Upper lobe of left lung (tissue), 6 donors: ENCODE results near the gene PFKP. TPM values are rescaled to one million over a fixed set of nuclear protein-coding genes. Genes with fewer than 3 reads are reported as not detected.

Source experiments
- ATAC-seq, 2 donors: fragments of 200-7000 bp; cut with Tn5 transposase; one replicate each; pipeline ENCODE4 v1.9.1; 2022; ENCODE audit warnings: mild to moderate bottlenecking in 2 of 2, moderate library complexity in 2 of 2; ENCODE audit not compliant: low FRiP score in 2 of 2
- DNase-seq, 2 donors: peaks; one replicate each; pipeline ENCODE4 v3.0.0-alpha.2; 2019 to 2020
- H3K27ac ChIP-seq, 4 donors: fragments of 200-600 bp; sonication (generic); one replicate each; pipeline ENCODE4 v1.5.1; 2016 to 2019
- H3K27me3 ChIP-seq, 4 donors: fragments of 200-600 bp; sonication (generic); one replicate each; pipeline ENCODE4 v1.5.1; 2017 to 2019
- H3K36me3 ChIP-seq, 4 donors: fragments of 200-600 bp; sonication (generic); one replicate each; pipeline ENCODE4 v1.5.1; 2016 to 2019
- H3K4me1 ChIP-seq, 4 donors: fragments of 200-600 bp; sonication (generic); one replicate each; pipeline ENCODE4 v1.5.1; 2018 to 2019
- H3K4me3 ChIP-seq, 4 donors: fragments of 200-600 bp; sonication (generic); one replicate each; pipeline ENCODE4 v1.5.1; 2017 to 2019; ENCODE audit warnings: mild to moderate bottlenecking in 2 of 4, moderate library complexity in 1 of 4
- H3K9me3 ChIP-seq, 4 donors: fragments of 200-600 bp; sonication (generic); one replicate each; pipeline ENCODE4 v1.5.1; 2018 to 2019
- EP300 ChIP-seq, 4 donors: sonication (generic); formaldehyde crosslinking; IDR thresholded peaks; one replicate each; pipeline ENCODE4 v1.5.1; 2017; ENCODE audit warnings: antibody characterized with exemption in 4 of 4, control low read depth in 2 of 4
- POLR2A ChIP-seq, 4 donors: fragments of 450-650 bp; IDR thresholded peaks; one replicate each; pipeline ENCODE4 v1.5.1; 2016 to 2017; ENCODE audit warnings: antibody characterized with exemption in 4 of 4, mild to moderate bottlenecking in 2 of 4
- POLR2AphosphoS5 ChIP-seq, 2 donors: sonication (generic); formaldehyde crosslinking; IDR thresholded peaks; one replicate each; pipeline ENCODE4 v1.5.1; 2017; ENCODE audit warnings: antibody characterized with exemption in 2 of 2
- WGBS, 2 donors: methylation state at CpG; one replicate each; pipeline ENCODE4 v1.1.5; 2017 to 2018; 5-methylcytosine and 5-hydroxymethylcytosine counted together
- total RNA-seq, 6 donors: library from RNA; depleted of rRNA in 4 of 6; stranded (reverse); fragments of >200 nt in 4 of 6; gene quantifications; one replicate each; pipeline versions ENCODE4 v1.1.0 to v1.2.1, GENCODE V29; 2016 to 2021
- TF ChIP-seq, protein P1 (sequence below), 6 experiments: fragments of 450-650 bp in 4 of 6; fragments of 200-600 bp in 2 of 6; sonication (generic) in 2 of 6; IDR thresholded peaks; one replicate each; pipeline ENCODE4 v1.5.1; 2016 to 2019; ENCODE audit warnings: antibody characterized with exemption in 6 of 6
- donor health status: DM: no; HTN: no; CAD: no; lungs with moderate emphysema.
- donor health status: DM: no; HTN: yes; CAD: no; lungs with severe emphysema.

PFKP gene
- total RNA-seq, 6 donors from 2014 or later: 18.9 to 42.1 (median 30.8) TPM

DNA sequence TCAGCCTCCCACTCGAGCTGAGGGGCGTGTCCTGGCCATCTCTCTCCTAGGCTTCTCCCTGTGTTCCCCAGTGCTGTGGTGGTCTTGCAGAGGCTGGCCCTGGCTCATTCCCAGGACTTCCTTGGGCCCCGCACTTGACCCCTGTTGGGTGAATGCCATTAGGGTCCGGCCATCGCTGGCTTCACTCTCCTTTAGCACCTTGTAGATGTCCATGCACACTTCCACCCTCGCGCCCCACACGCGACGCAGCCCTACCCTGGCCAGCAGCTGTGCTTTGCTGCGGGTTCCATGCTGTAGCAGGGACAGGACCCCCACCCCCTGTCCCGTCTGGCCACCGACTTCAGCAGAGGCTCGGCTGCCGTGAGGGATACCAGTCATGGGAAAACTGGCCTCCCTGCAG is 58.9 kb downstream of the PFKP start:
- H3K4me1 ChIP-seq: peaks cover 0 to 15% (median 0%) of the 10 kb centered on the region in 4 donors
- H3K27ac ChIP-seq: no peak overlapping the region
- H3K4me3 ChIP-seq: no peak overlapping the region
- no peaks in the 10 kb centered on the region for H3K27me3 ChIP-seq
- 82 to 84% methylated on average over 13 to 15 of the region's 15 CpGs for WGBS, 2 donors
- peaks cover 0 to 5% (median 0%) of the 10 kb centered on the region in 4 donors for H3K9me3 ChIP-seq
- peaks cover 0 to 11% (median 3%) of the 10 kb centered on the region in 4 donors for H3K36me3 ChIP-seq
- no peak for DNase-seq
- ATAC-seq: no peak
- no peak for TF ChIP-seq POLR2AphosphoS5 (IDR thresholded peaks at IDR 0.05)

DNA sequence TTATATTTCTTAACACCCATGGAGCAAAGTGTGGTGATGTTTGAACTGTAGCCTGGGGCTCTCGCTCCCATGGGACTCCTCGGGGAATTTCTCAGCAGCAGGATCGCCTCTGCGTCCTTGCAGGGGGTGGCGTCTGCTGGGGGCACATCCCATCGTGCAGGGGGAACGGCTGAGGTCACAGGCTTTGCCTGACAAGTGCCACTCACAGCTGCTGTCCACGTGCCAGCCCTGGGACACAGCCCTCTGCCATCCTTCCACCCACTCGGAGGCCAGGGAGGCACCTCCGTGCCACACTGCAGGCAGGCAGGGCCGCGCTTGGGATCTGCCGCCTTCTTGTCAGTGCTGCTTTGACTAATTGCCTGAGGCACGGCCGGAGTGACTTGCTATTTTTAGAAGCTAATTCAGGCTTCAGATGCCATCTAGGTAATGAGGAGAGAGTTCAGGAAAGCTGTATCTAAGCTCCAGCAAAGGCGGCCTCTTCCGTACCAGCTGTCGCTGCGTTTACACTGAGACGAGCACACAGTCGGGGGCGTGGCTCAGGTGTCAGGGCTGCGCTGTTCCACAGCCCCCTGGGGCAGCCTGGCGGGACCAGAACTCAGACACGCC is 59.5 kb downstream of the PFKP start:
- H3K4me1 ChIP-seq: peaks cover 0 to 15% (median 0%) of the 10 kb centered on the region in 4 donors
- ATAC-seq (peak in 1 of 2 donors; percentile 3), DNase-seq (peak in 1 of 2 donors; percentile 42)
- peaks cover 0 to 12% (median 3%) of the 10 kb centered on the region in 4 donors for H3K36me3 ChIP-seq
- H3K9me3 ChIP-seq: peaks cover 0 to 5% (median 0%) of the 10 kb centered on the region in 4 donors
- TF ChIP-seq POLR2A (IDR thresholded peaks at IDR 0.05) (no peak), EP300 (IDR thresholded peaks at IDR 0.05) (no peak), POLR2AphosphoS5 (IDR thresholded peaks at IDR 0.05) (no peak)
- TF ChIP-seq, protein P1, sequence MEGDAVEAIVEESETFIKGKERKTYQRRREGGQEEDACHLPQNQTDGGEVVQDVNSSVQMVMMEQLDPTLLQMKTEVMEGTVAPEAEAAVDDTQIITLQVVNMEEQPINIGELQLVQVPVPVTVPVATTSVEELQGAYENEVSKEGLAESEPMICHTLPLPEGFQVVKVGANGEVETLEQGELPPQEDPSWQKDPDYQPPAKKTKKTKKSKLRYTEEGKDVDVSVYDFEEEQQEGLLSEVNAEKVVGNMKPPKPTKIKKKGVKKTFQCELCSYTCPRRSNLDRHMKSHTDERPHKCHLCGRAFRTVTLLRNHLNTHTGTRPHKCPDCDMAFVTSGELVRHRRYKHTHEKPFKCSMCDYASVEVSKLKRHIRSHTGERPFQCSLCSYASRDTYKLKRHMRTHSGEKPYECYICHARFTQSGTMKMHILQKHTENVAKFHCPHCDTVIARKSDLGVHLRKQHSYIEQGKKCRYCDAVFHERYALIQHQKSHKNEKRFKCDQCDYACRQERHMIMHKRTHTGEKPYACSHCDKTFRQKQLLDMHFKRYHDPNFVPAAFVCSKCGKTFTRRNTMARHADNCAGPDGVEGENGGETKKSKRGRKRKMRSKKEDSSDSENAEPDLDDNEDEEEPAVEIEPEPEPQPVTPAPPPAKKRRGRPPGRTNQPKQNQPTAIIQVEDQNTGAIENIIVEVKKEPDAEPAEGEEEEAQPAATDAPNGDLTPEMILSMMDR (IDR thresholded peaks at IDR 0.05): no peak
- H3K4me3 ChIP-seq: no peak overlapping the region
- no peak overlapping the region for H3K27ac ChIP-seq
- no peaks in the 10 kb centered on the region for H3K27me3 ChIP-seq
- WGBS, 2 donors: 49 to 68% methylated on average over 10 to 24 of the region's 25 CpGs

DNA sequence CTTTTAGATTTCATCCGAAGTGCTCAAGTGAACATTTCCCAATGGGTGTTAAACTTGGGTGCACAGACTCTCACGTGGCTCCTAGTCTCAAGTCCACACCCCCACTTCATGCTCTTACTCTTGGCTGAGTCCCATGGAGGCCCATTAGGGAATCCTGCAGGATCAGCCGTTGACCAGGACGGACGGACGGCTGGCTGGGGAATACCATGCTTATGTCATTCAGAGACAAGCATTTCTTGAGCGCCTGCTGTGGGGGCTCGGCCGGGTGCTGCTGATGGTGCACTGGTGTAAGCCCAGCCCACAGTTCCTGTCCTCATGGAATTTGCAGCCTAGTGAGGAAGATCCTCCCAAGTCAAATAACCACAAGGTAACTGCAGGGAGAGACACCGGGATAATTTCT is 60.6 kb downstream of the PFKP start:
- Histone ChIP-seq H3K27me3 (no peaks in the 10 kb centered on the region), H3K4me3 (no peak overlapping the region), H3K36me3 (peaks cover 0 to 17% (median 10%) of the 10 kb centered on the region in 4 donors), H3K9me3 (peaks cover 0 to 5% (median 0%) of the 10 kb centered on the region in 4 donors), H3K4me1 (peaks cover 0 to 15% (median 0%) of the 10 kb centered on the region in 4 donors), H3K27ac (no peak overlapping the region)
- ATAC-seq (no peak), DNase-seq (no peak)
- 63 to 89% methylated on average over 10 of the region's 10 CpGs for WGBS, 2 donors
- no peak for TF ChIP-seq POLR2AphosphoS5 (IDR thresholded peaks at IDR 0.05)
- TF ChIP-seq EP300 (IDR thresholded peaks at IDR 0.05): no peak
- TF ChIP-seq, protein P1 (IDR thresholded peaks at IDR 0.05): no peak
- TF ChIP-seq POLR2A (IDR thresholded peaks at IDR 0.05): no peak

DNA sequence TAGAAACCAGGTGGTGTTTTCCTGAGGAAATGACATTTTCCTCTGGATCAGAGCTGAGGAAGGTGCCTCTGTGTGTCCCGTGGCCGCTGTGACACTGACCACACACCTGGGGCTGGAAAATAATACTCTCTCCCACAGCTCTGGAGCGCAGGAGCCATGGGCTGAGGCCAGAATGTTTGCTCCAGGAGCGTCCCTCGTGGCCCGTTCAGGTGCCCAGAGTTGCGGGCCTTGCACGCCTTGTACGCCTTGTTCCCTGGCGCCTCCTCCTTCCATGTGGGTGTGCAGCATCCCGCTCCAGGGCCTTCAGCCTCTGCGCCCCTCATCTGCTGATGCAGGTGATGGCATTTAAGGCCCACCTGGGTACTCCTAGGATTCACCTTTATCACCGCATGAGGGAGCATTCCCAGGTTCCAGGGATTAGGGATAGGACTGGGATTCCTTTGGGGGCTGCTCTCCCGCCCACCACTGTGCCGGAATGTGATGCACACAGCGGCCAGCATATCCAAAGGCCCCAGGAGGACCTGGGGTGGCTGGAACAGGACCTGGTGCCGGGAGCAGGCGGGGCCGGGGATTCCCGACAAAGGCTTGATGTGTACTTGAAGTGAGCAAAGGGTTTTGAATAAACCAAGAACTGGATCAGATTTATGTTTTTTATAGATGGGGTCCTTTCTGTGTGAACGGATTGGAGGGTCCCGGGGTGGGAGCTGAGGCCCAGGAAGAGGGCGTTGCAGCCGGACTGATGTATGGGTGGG is 61.2 kb downstream of the PFKP start:
- peaks cover 0 to 22% (median 14%) of the 10 kb centered on the region in 4 donors for H3K36me3 ChIP-seq
- WGBS, 2 donors: 93 to 96% methylated on average over 12 to 24 of the region's 24 CpGs
- H3K27ac ChIP-seq: no peak overlapping the region
- TF ChIP-seq POLR2A (IDR thresholded peaks at IDR 0.05): no peak
- TF ChIP-seq, protein P1 (IDR thresholded peaks at IDR 0.05): no peak
- TF ChIP-seq EP300 (IDR thresholded peaks at IDR 0.05): no peak
- no peak for TF ChIP-seq POLR2AphosphoS5 (IDR thresholded peaks at IDR 0.05)
- DNase-seq (no peak), ATAC-seq (no peak)
- no peaks in the 10 kb centered on the region for H3K27me3 ChIP-seq
- no peak overlapping the region for H3K4me3 ChIP-seq
- peaks cover 0 to 5% (median 0%) of the 10 kb centered on the region in 4 donors for H3K9me3 ChIP-seq
- H3K4me1 ChIP-seq: peaks cover 0 to 15% (median 0%) of the 10 kb centered on the region in 4 donors

DNA sequence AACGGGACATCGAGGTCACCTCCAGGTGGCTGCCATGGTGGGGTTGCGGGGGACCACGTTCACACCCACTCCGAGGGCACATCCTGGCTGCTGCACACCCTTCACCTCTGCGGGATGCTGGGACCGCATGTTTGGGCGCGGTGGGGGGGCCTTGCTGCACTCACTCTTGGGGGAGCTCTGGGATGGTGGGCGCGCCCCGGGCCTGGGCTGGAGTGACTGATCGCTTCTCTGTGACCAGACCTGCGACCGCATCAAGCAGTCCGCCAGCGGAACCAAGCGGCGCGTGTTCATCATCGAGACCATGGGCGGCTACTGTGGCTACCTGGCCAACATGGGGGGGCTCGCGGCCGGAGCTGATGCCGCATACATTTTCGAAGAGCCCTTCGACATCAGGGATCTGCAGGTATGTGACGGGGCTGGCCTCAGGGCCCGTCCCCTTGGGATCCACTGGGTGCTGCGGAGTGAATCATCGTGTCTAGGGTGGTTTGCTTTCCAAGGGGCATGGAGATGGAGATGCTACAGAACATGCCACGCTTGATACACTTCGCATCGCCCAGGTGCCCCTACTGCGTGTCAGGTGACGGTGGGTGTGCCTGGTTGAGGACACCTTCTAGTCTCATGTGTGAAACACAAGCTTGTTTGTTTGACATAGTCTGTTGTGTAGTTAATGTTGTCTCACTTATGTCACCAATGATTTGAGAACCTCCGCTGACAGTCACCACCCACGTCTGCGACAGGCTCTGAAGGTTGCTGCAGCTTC is 62.4 kb downstream of the PFKP start:
- Histone ChIP-seq H3K27me3 (no peaks in the 10 kb centered on the region), H3K4me1 (peaks cover 0 to 15% (median 0%) of the 10 kb centered on the region in 4 donors), H3K27ac (no peak overlapping the region), H3K9me3 (peaks cover 0 to 5% (median 0%) of the 10 kb centered on the region in 4 donors), H3K36me3 (peaks cover 9 to 34% (median 20%) of the 10 kb centered on the region in 4 donors), H3K4me3 (no peak overlapping the region)
- WGBS, 2 donors: 91 to 96% methylated on average over 26 to 29 of the region's 40 CpGs
- no peak for ATAC-seq
- DNase-seq: peak in 1 of 2 donors; percentile 85
- no peak for TF ChIP-seq POLR2A (IDR thresholded peaks at IDR 0.05)
- TF ChIP-seq, protein P1 (IDR thresholded peaks at IDR 0.05): no peak
- TF ChIP-seq POLR2AphosphoS5 (IDR thresholded peaks at IDR 0.05): no peak
- TF ChIP-seq EP300 (IDR thresholded peaks at IDR 0.05): no peak
